ENCODE measurements around the gene KCNQ1.

DNA sequence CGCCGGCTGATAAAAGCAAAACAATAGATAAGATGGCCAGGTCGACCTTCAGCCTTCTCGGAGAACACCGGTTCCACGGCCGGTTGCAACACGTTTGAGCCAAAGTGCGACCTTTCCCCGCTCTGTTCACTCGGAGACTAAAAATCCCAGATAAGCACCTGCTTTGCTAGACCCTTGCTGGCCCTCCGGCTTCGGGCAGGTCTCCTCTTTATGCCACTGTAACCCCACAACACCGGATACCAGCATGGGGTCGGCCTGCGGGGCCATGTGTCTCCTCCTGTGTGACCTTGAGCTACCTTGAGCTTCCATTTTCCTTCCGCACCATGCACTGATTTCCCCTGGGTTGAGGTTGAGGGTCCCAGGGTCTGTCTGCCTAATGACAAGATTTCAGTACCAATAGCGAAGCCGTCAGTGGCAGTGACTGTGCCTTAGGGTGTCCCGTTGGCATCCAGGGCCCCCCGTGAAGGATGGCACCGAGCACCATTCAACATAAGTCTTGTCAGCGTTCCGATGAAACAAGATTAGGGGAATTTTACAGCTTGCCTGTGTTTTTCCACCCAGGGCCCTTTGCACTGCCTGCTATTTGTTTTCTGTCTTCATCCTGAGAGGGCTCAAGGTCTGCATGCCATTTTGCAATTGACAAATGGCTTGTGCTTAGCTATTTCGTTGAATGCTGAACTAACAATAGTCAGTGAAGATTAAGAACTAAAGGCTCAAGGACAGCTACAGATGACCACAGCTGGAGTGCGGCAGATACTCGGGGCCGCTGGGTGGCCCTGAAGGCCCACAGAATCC is 118.6 kb downstream of the KCNQ1 start:
- TF ChIP-seq, protein P1, sequence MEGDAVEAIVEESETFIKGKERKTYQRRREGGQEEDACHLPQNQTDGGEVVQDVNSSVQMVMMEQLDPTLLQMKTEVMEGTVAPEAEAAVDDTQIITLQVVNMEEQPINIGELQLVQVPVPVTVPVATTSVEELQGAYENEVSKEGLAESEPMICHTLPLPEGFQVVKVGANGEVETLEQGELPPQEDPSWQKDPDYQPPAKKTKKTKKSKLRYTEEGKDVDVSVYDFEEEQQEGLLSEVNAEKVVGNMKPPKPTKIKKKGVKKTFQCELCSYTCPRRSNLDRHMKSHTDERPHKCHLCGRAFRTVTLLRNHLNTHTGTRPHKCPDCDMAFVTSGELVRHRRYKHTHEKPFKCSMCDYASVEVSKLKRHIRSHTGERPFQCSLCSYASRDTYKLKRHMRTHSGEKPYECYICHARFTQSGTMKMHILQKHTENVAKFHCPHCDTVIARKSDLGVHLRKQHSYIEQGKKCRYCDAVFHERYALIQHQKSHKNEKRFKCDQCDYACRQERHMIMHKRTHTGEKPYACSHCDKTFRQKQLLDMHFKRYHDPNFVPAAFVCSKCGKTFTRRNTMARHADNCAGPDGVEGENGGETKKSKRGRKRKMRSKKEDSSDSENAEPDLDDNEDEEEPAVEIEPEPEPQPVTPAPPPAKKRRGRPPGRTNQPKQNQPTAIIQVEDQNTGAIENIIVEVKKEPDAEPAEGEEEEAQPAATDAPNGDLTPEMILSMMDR (conservative IDR thresholded peaks at IDR 0.05) = no peak
- TF ChIP-seq EZH2 (IDR thresholded peaks at IDR 0.05; ENCODE audit: low read depth) = no peak
